Adrenal gland (tissue), 12 donors: ENCODE measurements around the gene BPIFB2. TPM values are rescaled to one million over a fixed set of nuclear protein-coding genes. Genes with fewer than 3 reads are reported as not detected.

ENCODE experiments used
- DNase-seq, 7 donors: peaks; one replicate each; pipeline ENCODE4 v3.0.0-alpha.2; 2019 to 2020
- H3K27ac ChIP-seq, 5 donors: fragments of 200-600 bp; sonication (generic) in 4 of 5; 1 replicate in 3 of 5; 2 replicates in 2 of 5; pipeline versions ENCODE4 v1.5.1 to v1.8.0; 2016 to 2020; ENCODE audit warnings: mild to moderate bottlenecking in 1 of 5
- H3K27me3 ChIP-seq: fragments of 200-600 bp; 2 replicates; pipeline ENCODE4 v1.8.0; 2021
- H3K36me3 ChIP-seq, 2 donors: fragments of 200-600 bp; replicated peaks in 1 of 2; 1 replicate in 1 of 2; 2 replicates in 1 of 2; pipeline versions ENCODE4 v1.5.1 to v1.8.0; 2018 to 2022
- H3K4me1 ChIP-seq, 2 donors: fragments of 200-600 bp; replicated peaks in 1 of 2; 1 replicate in 1 of 2; 2 replicates in 1 of 2; pipeline versions ENCODE4 v1.5.1 to v1.8.0; 2018 to 2021
- H3K4me3 ChIP-seq, 4 donors: fragments of 200-600 bp; sonication (generic) in 3 of 4; one replicate each; pipeline ENCODE4 v1.5.1; 2016 to 2018
- H3K9me3 ChIP-seq, 3 donors: fragments of 200-600 bp; sonication (generic) in 1 of 3; replicated peaks in 1 of 3; 1 replicate in 2 of 3; 2 replicates in 1 of 3; pipeline versions ENCODE4 v1.5.1 to v1.8.0; 2016 to 2021
- POLR2A ChIP-seq, 2 donors: fragments of 450-650 bp; IDR thresholded peaks; one replicate each; pipeline ENCODE4 v1.6.1; 2017; ENCODE audit warnings: antibody characterized with exemption in 2 of 2, mild to moderate bottlenecking in 2 of 2, moderate library complexity in 1 of 2
- WGBS, 4 donors: extraction: QIAGEN DNeasy Blood & Tissue Kit in 2 of 4; methylation state at CpG; one replicate each; pipeline versions ENCODE4 v1.1.5 to v1.1.7; 2013 to 2017; 5-methylcytosine and 5-hydroxymethylcytosine counted together
- intact Hi-C, 2 donors: fragments of 100-400 bp; cut with DNase I; formaldehyde crosslinking; loops; one replicate each; pipeline versions ENCODE4 v1.14.1 to v1.15.0; 2022 to 2023
- polyA plus RNA-seq, 3 donors: library from polyadenylated mRNA; stranded (reverse); fragments of 200-250 nt in 2 of 3; fragments of 350-450 nt in 1 of 3; fragmentation: Illumina TruSeq in 1 of 3; extraction: RNeasy Lipid Tissue Mini Kit (QIAGEN cat#74804) in 1 of 3; gene quantifications; one replicate each; pipeline ENCODE4 v1.2.3, GENCODE V29; 2013 to 2014
- total RNA-seq, 9 donors: library from RNA; depleted of rRNA in 4 of 9; stranded (reverse); fragments of >200 nt in 4 of 9; fragments of 120-200 nt in 1 of 9; fragmentation: NEBNext Ultra II Directional in 1 of 9; extraction: Animal tissue kit (Norgen Biotek cat#: 25700) in 1 of 9; gene quantifications; one replicate each; pipeline versions ENCODE4 v1.1.0 to v1.2.4, GENCODE V29; 2013 to 2023
- TF ChIP-seq, protein P1 (sequence below), 6 experiments: fragments of 450-650 bp in 4 of 6; fragments of 200-600 bp in 2 of 6; sonication (generic) in 1 of 6; IDR thresholded peaks; 1 replicate in 5 of 6; 2 replicates in 1 of 6; pipeline versions ENCODE4 v1.5.1 to v1.8.0; 2016 to 2021; ENCODE audit warnings: antibody characterized with exemption in 6 of 6, mild to moderate bottlenecking in 2 of 6, moderate library complexity in 1 of 6
- donor health status: healthy with polysubstance abuse.
- donor health status: Bipolar disorder and iron deficiency.
- donor health status: DM: yes; HTN: yes; CAD: no.
- donor health status: DM: no; HTN: no; CAD: no.
- donor health status: DM: no; HTN: no; CAD: no.
- donor health status: DM: yes; HTN: yes; CAD: no.

Gene BPIFB2
- total and polyA plus RNA-seq, 12 donors, result 0.15 TPM; not detected in 11

- Histone ChIP-seq H3K27me3 (no peaks in the 10 kb centered on the region), H3K27ac (no peak overlapping the region), H3K36me3 (no peaks in the 10 kb centered on the region), H3K4me3 (no peak overlapping the region), H3K4me1 (no peaks in the 10 kb centered on the region), H3K9me3 (no peaks in the 10 kb centered on the region)
- TF ChIP-seq POLR2A (IDR thresholded peaks at IDR 0.05), result no peak
- TF ChIP-seq, protein P1, sequence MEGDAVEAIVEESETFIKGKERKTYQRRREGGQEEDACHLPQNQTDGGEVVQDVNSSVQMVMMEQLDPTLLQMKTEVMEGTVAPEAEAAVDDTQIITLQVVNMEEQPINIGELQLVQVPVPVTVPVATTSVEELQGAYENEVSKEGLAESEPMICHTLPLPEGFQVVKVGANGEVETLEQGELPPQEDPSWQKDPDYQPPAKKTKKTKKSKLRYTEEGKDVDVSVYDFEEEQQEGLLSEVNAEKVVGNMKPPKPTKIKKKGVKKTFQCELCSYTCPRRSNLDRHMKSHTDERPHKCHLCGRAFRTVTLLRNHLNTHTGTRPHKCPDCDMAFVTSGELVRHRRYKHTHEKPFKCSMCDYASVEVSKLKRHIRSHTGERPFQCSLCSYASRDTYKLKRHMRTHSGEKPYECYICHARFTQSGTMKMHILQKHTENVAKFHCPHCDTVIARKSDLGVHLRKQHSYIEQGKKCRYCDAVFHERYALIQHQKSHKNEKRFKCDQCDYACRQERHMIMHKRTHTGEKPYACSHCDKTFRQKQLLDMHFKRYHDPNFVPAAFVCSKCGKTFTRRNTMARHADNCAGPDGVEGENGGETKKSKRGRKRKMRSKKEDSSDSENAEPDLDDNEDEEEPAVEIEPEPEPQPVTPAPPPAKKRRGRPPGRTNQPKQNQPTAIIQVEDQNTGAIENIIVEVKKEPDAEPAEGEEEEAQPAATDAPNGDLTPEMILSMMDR (IDR thresholded peaks at IDR 0.05), result no peak
- WGBS, 4 donors, result 86 to 93% (median 88%) methylated on average over 6 of the region's 6 CpGs
- DNase-seq, result peak in 1 of 7 donors; percentile 17
- intact Hi-C loops, result no loop called here
Observed at GRCh38 chr20:32964575-32964974, 42.9 kb upstream of the BPIFB2 start.

DNA sequence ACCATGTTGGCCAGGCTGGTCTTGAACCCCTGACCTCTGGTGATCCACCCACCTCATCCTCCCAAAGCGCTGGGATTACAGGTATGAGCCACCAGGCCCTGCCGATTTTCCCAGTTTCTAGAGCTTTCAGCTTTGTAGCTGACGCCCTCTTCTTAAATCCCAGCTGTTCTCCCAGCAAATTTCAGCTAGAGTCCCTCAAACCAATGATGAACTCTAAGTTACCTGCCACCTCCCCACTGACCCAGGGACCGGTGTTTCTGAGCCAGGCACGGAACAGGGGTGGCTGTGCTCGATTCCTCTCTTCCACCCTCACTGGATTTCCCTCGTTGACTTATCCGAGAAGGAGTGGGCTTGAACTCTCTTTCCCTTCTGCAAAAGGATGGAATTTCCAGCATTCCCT is 42.4 kb upstream of the BPIFB2 start:
- no peaks in the 10 kb centered on the region for H3K9me3 ChIP-seq
- H3K27me3 ChIP-seq, result no peaks in the 10 kb centered on the region
- intact Hi-C loops, result no loop called here
- H3K27ac ChIP-seq, result no peak overlapping the region
- 65 to 88% (median 78%) methylated on average over 8 of the region's 8 CpGs for WGBS, 4 donors
- TF ChIP-seq, protein P1 (IDR thresholded peaks at IDR 0.05), result no peak
- no peak for TF ChIP-seq POLR2A (IDR thresholded peaks at IDR 0.05)
- H3K36me3 ChIP-seq, result no peaks in the 10 kb centered on the region
- H3K4me3 ChIP-seq, result no peak overlapping the region
- DNase-seq, result peak in 1 of 7 donors; percentile 11
- H3K4me1 ChIP-seq, result no peaks in the 10 kb centered on the region

DNA sequence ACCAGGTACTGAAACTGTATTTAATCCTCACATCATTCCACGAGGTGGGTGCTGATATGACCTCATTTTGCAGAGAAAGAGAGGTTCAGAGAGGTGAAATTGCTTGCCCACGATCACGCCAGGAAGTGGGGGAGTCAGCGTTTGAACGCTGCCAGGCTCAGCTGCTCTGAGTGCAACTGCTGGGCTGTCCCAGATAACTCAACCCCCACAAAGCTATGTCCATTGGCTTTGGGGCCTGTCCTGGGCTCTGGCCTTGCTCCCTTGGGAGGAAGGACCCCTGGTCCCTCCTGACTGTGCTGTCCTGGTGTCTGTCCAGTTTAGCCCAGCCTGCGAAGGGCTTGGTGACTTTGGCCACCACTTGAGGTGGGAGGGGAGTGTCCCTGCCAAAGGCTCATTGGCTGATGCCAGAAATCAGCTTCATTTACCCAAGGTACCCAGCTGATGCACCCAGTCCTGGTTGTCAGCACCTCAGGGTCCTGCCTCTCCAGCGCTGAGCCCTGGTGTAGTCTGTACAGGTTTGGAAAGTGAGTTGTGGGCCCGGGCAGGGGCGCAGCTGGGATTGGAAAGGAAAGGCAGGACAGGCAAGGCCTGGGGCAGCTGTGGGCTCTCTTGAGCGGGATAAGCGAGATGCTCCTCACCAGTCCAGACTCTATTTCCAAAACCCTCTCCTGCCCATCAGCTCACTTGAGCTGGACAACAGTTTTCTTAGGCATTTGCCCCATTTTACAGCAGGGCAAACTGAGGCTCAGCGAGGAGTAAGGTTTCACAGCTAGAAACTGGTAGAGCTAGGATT is 41.7 kb upstream of the BPIFB2 start:
- Histone ChIP-seq H3K4me3 (no peak overlapping the region), H3K27me3 (no peaks in the 10 kb centered on the region), H3K9me3 (no peaks in the 10 kb centered on the region), H3K4me1 (no peaks in the 10 kb centered on the region), H3K36me3 (no peaks in the 10 kb centered on the region), H3K27ac (no peak overlapping the region)
- DNase-seq, result peak in 1 of 7 donors; percentile 35
- 73 to 80% (median 77%) methylated on average over 10 to 12 of the region's 12 CpGs for WGBS, 4 donors
- intact Hi-C loops, result no loop called here
- no peak for TF ChIP-seq POLR2A (IDR thresholded peaks at IDR 0.05)
- TF ChIP-seq, protein P1 (IDR thresholded peaks at IDR 0.05), result no peak

- H3K27me3 ChIP-seq, result no peaks in the 10 kb centered on the region
- intact Hi-C loops, result no loop called here
- TF ChIP-seq, protein P1 (IDR thresholded peaks at IDR 0.05), result no peak
- TF ChIP-seq POLR2A (IDR thresholded peaks at IDR 0.05), result no peak
- no peaks in the 10 kb centered on the region for H3K36me3 ChIP-seq
- peak in 1 of 7 donors; percentile 11 for DNase-seq
- no peaks in the 10 kb centered on the region for H3K9me3 ChIP-seq
- H3K4me3 ChIP-seq, result no peak overlapping the region
- 68 to 85% (median 73%) methylated on average over 4 of the region's 4 CpGs for WGBS, 4 donors
- no peaks in the 10 kb centered on the region for H3K4me1 ChIP-seq
- no peak overlapping the region for H3K27ac ChIP-seq
Observed at GRCh38 chr20:32966382-32966781, 41.1 kb upstream of the BPIFB2 start.
